ENCODE data around the gene VTI1A. TPM values are rescaled to one million over a fixed set of nuclear protein-coding genes. Genes with fewer than 3 reads are reported as not detected.

The VTI1A gene
- total RNA-seq, 1 experiment from 2014 or later, result 22.0 TPM

DNA sequence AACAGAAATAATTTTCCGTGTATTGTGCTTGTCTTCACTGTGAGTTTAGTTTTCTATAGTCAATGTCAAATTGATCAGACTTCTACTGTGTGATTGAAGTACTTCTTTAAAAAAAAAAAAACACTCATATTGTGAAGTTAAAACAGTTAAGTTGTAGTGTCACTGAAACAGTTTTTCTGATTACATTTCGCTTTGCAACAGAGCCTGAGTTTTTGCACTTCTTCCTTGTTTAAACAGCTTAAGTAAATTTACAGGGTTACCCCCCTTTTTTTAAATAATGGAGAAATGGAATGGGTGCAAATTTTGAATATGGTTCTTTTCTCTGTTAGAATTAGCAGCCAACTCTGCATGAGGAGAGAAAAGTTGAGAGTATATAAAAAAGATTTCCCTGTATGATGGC lies 117.3 kb downstream of the VTI1A start:
- TF ChIP-seq, protein P1, sequence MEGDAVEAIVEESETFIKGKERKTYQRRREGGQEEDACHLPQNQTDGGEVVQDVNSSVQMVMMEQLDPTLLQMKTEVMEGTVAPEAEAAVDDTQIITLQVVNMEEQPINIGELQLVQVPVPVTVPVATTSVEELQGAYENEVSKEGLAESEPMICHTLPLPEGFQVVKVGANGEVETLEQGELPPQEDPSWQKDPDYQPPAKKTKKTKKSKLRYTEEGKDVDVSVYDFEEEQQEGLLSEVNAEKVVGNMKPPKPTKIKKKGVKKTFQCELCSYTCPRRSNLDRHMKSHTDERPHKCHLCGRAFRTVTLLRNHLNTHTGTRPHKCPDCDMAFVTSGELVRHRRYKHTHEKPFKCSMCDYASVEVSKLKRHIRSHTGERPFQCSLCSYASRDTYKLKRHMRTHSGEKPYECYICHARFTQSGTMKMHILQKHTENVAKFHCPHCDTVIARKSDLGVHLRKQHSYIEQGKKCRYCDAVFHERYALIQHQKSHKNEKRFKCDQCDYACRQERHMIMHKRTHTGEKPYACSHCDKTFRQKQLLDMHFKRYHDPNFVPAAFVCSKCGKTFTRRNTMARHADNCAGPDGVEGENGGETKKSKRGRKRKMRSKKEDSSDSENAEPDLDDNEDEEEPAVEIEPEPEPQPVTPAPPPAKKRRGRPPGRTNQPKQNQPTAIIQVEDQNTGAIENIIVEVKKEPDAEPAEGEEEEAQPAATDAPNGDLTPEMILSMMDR (conservative IDR thresholded peaks at IDR 0.05), result no peak
- H2BK5ac ChIP-seq (ENCODE audit: insufficient read length, low read length), result no peak overlapping the region
- no peak overlapping the region for H4K5ac ChIP-seq (ENCODE audit: insufficient read length, low read depth, low read length)
- Mint-ChIP-seq H3K4me3 (no peak overlapping the region), H3K36me3 (ENCODE audit: insufficient read depth in 1 of 3, low read depth in 3 of 3) (no peaks in the 10 kb centered on the region), H3K9me3 (no peaks in the 10 kb centered on the region), H3K27ac (peak overlapping the region in 1 of 3 experiments; percentile 68; a peak in 1 of 7 replicates), H3K27me3 (ENCODE audit: low read depth) (no peaks in the 10 kb centered on the region), H3K4me1 (peaks cover 23 to 25% of the 10 kb centered on the region in 2 experiments)
- no peak overlapping the region for H2AK5ac ChIP-seq (ENCODE audit: insufficient read length, low read length)
- H2BK20ac ChIP-seq (ENCODE audit: low read depth, low read length, poor library complexity, severe bottlenecking), result no peak overlapping the region
- peaks cover 4% of the 10 kb centered on the region; the same call in 1 of the 2 replicates for H3K4me1 ChIP-seq (ENCODE audit: insufficient read depth, low read length)
- no peak overlapping the region for H3K9ac ChIP-seq (ENCODE audit: extremely low read depth, insufficient read length, low read length)
- H3K79me1 ChIP-seq (ENCODE audit: insufficient read depth, low read depth, low read length, poor library complexity, severe bottlenecking), result no peaks in the 10 kb centered on the region
- no peaks in the 10 kb centered on the region for H3K23me2 ChIP-seq (ENCODE audit: insufficient read length, low read depth, low read length, poor library complexity, severe bottlenecking)
- H2BK12ac ChIP-seq (ENCODE audit: insufficient read length, low read depth, low read length), result no peak overlapping the region
- H3K9me3 ChIP-seq (ENCODE audit: control insufficient read depth, low read depth, low read length), result no peaks in the 10 kb centered on the region
- no CpG with 5 or more reads among the region's 2 CpGs for WGBS (ENCODE audit: extremely low coverage, insufficient read length, low lambda C conversion rate)
- H4K8ac ChIP-seq (replicated peaks; ENCODE audit: insufficient read length, low read depth, low read length), result no peak overlapping the region
- no peaks in the 10 kb centered on the region for H3K27me3 ChIP-seq (ENCODE audit: insufficient read depth, low read length)
- no peaks in the 10 kb centered on the region for H4K20me1 ChIP-seq (ENCODE audit: control insufficient read depth, insufficient read depth, insufficient read length)
- H2BK15ac ChIP-seq (ENCODE audit: low read depth, low read length), result no peak overlapping the region
- H2AFZ ChIP-seq (ENCODE audit: low read length), result no peak overlapping the region
- no peak overlapping the region for H3K4me2 ChIP-seq (ENCODE audit: insufficient read depth, insufficient read length, low read length)
- DNase-seq, result no peak
- no peaks in the 10 kb centered on the region for H3K79me2 ChIP-seq (ENCODE audit: insufficient read depth, low read length)
- H3K18ac ChIP-seq (ENCODE audit: insufficient read length, low read depth, low read length), result no peak overlapping the region
- no peak overlapping the region for H3K27ac ChIP-seq (ENCODE audit: insufficient read length, low read depth, low read length)
- no peak overlapping the region for H3T11ph ChIP-seq (ENCODE audit: low read length)
- no peak overlapping the region for H3K4ac ChIP-seq (ENCODE audit: low read depth, low read length)
- no peak overlapping the region for H3K56ac ChIP-seq (ENCODE audit: insufficient read length, low read depth, low read length)
- H2BK120ac ChIP-seq (ENCODE audit: low read depth, low read length, poor library complexity, severe bottlenecking), result no peak overlapping the region
- no peak overlapping the region for H3K23ac ChIP-seq (ENCODE audit: insufficient read length, low read depth, low read length)
- H4K91ac ChIP-seq (ENCODE audit: insufficient read length, low read depth, low read length), result no peak overlapping the region
- no peak overlapping the region for H3K14ac ChIP-seq (ENCODE audit: insufficient read depth, low read length)

All from H9 (cell line).